GM19395 (cell line): ENCODE results near the gene NOP10.
"Not testable (repeated sequence)": the region's sequence is repeated elsewhere in the genome, so short reads cannot be mapped to it uniquely, and the experiment has no call there.

Experiments used
- ATAC-seq: cut with Tn5 transposase; IDR thresholded peaks from one replicate; pipeline ENCODE4 v1.9.1; 2021; ENCODE audit warnings: mild to moderate bottlenecking, moderate library complexity; ENCODE audit not compliant: unreplicated experiment

The NOP10 gene

DNA sequence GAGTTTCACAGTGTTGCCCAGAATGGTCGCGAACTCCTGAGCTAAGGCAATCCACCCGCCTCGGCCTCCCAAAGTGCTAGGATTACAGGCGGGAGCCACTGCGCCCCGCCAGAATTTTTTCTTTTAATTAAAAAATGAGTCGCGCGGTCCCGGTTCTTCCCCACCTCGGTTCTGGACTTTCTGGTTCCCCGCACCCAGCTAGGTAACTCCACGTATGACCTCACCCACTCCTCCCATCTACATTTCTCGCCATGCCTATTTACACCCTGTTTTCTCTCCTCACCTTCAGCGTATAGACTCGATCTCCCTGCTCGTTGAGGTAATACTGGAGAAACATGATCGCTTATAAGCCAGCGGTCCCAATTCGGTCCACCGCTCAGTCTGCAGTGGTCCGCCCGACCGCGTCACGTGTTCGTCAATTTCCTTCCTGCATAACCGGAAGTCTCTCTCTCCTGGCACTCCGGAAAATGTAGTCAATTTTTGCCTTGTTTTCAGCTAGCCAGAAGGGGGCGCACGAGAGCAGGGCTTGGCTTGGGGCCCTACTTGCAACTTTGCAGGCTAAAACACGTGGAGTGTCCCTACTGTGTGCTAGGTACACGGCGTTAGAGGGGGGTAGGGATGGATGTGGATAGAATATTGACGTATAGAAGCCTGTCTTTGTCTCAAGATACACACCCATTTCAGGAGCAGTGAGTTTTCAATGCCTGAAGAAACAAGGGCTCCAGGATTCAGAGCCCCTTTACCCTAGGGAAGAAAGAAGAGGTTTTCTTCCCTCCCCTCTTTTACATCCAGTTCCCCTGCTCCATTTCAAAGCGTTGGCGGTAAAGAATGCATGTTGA, at the start of gene NOP10, which contains the start of gene NUTM1:
TSS of gene NOP10 (minus strand) at position 400 of the 839 bp plus-strand sequence. CDS start at position 337, 63 bp downstream.
TSS of gene NUTM1 (plus strand) at position 579 of the 839 bp plus-strand sequence. CDS start 382 bp downstream, outside the sequence.
- peak; percentile 90 for ATAC-seq

DNA sequence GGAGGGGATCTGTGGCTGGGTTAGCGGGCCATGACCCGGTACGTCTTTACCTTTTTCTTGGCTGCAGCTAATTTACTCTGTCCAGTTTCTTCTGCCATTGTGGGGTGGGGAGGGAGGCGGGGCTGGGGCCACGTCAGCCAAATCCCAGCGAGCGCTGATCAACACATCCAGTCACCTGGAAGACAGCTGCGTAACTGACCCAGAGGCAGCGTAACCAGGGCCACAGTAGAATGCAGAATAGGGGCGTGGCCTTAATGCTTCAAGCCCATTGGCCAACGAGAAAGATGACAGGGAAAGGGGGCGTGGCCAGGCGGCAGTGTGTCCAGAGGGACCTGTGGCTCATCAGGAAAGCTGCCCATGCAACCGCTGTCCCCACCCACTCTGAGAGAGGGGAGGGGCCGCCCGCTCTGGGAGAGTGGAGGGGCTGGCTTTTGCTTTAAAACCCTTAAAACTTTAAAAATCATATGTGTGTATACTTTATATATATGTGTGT, 46.7 kb upstream of the NOP10 start:
- not testable (repeated sequence) for ATAC-seq

DNA sequence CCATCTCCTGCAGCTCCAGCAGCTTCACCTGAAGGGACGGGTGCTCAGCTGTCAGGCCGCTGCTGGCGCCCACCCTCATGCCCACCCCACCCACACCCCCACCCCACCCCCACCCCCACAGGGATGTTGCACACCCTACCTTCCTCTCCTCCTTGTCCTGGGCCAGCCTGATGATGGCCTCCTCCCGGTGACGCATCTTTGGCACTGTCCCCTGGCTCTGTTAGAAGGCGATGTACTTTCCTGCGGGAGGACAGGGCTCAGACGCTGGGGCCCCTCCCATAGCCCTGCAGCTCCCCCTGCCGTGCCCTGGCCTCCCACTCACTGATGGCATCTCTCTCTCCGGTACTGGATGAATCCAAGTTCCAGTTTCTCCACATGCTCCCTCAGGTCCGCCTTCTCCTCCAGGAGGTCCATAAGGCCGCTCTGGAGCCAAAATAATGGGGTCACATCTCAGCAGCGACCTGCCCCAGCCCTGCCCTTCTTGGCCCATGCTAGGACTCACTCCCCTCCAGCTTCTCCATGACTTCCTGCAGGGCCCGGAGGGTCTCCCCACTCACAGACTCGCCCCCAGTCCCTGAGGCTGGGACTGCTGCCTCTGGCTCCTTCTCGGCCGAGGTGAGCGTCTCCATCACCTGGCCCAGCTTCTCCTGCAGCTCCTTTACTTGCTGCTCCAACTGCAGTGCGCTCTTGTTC, 39.0 kb upstream of the NOP10 start:
- not testable (repeated sequence) for ATAC-seq

DNA sequence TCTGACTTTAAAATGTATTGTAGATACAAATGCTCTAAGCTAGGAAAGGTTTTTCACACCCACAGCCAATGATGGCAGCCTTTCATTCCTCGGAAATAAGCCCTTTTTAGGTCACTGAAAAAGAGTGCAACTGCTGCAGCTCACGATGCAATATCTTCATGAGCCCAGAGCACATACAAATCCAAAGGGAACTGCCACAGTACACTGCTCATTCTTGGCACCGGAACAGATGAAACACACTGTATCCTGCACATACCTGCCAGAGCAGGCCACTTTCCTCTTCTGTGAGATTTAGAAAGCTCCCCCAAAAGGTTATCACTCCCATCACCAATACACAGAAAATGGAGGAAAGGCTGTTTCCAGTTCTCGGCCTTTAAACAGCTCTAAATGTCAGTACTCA, 37.6 kb upstream of the NOP10 start:
- ATAC-seq: not testable (repeated sequence)

DNA sequence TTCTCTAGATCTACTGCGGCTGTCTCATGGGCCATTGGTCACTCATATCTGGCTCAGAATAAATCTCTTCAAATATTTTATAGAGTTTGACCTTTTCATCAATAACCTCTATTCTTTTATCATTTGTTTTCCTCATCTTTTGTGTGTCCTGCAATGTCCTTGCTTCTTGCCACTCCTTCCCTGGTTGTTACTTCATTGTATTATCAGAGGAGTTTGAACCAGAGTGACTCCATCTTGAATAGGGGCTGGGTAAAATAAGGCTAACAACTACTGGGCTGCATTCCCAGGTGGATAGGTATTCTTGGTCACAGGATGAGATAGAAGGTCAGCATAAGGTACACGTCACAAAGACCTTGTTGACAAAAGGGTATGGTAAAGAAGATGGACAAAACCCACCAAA, 33.9 kb upstream of the NOP10 start:
- no peak for ATAC-seq

DNA sequence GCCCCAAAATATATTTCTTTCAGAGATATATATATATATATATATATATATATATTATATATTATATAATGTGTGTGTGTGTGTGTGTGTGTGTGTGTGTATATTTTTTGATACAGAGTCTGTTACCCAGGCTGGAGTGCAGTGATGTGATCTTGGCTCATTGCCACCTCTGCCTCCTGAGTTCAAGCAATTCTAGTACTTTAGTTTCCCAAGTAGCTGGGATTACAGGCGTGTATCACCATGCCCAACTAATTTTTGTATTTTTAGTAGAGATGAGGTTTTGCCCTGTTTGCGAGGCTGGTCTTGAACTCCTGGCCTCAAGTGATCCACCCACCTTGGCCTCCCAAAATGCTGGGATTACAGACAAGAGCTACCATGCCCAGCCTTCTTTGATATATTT, 32.6 kb upstream of the NOP10 start:
- not testable (repeated sequence) for ATAC-seq

DNA sequence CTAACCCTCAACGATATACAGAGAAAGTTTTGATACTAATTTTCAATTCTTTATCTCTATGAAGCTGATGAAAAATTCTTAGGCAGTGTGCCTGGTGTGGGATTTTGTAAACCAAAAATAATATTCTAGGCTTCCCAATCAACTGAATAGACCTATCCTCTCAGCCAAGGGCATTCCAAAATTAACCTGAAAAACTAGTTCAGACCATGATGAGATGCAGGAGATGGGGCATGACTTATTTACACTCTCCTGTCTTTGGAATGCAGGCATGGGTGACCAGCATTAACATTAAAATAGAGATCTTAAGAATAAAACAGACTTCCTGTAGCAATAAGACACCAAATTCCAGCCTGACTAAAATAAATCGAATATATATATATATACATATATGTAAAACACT, 31.9 kb upstream of the NOP10 start:
- ATAC-seq: no peak

DNA sequence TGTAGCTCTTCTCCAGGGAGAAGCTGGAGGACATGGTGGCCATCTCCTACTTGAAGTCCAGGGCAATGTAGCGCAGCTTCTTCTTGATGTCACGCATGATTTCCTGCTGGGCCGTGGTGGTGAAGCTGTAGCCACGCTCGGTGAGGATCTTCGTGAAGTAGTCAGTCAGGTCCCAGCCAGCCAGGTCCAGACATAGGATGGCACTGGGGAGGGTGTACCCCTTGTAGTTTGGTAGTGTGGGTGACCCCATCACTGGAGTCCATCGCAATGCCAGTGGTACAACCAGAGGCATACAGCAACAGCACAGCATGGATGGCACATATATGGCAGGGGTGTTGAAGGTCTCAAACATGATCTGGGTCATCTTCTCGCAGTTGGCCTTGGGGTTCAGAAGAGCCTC, 31.0 kb upstream of the NOP10 start:
- no peak for ATAC-seq

DNA sequence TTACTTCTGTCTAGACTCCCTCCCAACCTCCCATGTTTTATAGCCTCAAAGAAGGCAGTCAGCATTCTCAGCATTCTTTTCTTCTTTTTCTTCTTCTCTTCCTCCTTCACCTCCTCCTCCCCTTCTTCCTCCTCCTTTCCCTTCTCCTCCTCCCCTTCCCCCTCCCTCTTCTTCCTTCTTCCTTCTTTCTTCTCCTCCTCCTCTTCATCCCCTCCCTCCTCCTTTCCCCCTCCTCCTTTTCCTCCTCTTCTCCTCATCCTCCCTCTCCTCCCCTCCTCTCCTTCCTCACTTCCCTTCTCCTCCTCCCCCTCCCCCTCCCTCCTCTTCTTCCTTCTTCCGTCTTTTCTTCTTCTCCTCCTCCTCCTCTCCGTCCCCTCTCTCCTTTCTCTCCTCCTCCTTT, 27.7 kb upstream of the NOP10 start:
- ATAC-seq: no peak

DNA sequence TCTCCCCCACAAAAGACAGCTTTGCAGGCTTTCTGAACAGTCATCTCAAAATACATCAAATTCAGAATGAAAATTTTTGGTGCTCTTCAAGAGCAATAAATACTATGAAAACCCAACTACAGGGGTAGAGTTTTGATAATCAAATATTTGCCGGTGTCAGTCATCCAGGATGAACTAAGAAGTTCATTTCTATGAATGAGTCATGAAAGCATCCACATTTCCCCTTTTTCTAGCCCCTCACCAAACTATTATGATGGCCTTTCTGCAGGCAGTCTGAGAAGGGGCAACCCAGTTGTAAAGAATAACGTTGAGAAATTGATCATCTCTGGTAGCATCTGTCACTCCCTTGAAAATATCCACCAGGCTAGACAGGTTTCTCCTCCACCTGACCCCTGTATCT, 27.2 kb upstream of the NOP10 start:
- no peak for ATAC-seq

DNA sequence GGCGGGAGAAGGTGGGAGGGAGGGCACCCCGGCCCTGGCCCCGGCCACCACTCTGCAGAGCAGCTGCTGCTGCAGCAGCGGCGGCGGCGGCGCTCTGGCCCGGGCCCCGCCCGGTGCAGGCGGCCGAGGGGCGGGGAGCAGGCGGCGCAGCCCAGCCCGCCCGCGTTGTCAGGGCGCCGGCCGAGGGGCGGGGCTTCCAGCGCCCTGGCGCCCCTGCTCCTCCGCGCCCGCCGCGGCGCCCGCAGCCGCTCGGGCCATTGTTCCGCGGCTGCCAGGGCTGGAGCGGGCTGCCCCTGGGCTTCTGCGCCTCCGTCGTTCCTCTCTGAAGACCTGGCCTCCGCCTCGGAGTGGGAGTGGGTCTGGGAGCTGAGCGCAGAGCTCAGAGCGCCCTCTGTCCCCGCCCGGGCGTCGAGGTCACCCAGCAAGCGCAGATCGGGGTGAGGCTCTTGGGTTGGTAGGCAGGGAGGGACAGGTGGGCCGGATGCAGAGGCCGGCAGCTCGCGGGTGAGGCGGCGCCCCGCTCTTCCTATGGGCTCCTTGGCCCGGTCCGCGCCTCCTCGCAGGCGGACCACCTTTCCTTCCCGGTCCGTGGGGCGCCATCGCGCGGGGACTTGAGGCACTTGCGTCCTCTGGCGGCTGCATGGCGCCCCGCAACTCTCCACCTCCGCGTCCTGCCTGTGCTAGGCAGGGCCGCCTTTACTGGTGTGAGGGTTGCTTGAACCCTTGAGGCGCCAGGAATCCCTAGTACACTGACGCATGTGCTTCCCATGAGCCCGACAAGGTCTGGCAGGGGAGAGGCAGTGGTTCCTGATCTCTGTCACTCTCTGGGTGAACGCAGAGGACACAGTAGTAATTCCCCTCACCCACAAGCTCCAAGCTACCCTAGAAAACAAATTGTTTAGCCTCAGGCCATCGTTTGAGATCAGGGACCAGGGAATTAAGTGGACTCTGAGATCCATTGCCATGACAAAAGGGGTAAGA, 24.5 kb upstream of the NOP10 start, which contains the start of gene LPCAT4:
TSS of gene LPCAT4 (minus strand) at position 96 of the 981 bp plus-strand sequence. CDS start 96 bp downstream, outside the sequence.
- ATAC-seq: peak; percentile 71

DNA sequence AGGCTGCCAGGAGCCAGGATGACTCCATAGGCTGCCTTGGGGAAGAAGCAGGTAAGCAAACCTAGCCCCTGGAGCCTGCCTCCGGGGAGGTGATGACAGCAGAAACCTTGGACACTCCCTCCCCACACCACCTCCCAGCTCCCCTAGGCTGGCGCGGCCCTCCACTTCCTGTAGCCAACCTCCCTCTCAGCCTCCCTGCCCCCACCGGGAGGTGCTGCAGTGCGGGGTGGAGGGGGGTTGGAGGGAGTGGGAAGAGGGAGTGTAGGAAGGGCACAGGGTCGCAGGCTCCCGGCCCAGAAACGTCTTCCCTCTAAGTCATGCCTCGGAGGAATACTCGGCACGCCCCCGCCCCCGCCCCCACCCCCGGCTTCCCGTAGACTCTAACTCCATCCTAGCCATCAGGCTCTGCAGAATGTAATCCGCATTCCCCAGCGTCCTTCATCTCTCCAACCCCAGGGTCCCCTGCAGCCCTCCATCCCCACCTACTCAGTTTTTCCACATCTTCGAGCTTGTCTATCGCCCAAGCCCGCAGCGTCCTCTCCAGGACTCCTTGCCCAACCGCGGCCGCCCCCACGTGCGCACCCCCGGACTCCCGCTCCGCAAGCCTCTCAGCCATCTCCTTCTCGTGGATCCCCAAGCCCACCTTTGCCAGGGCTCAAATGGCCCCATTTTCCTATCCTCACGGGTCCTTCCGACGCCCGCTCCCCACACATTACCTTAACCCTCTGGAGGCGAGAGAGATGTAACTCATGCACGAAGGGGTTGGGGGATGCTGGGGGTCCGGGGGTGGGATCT, 23.5 kb upstream of the NOP10 start:
- no peak for ATAC-seq

DNA sequence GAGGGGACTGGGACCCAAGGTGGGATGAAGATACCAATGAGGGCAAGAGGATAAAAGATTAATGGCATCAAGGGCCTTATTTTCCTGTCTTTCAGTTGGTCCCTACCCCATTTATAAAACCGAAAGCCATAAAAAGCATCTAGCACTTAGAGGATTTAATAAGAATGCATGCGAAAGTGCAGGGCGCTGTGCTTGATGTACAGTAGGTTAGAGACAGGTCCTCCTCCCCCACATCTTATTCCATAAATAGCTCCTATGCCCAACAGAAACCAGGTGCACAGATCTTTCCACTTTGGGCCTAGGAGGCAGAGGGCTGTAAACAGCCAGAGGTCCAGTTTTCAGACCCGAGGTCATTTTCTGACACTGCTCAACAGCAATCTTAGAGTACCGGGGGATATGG, 22.9 kb upstream of the NOP10 start:
- ATAC-seq: no peak

DNA sequence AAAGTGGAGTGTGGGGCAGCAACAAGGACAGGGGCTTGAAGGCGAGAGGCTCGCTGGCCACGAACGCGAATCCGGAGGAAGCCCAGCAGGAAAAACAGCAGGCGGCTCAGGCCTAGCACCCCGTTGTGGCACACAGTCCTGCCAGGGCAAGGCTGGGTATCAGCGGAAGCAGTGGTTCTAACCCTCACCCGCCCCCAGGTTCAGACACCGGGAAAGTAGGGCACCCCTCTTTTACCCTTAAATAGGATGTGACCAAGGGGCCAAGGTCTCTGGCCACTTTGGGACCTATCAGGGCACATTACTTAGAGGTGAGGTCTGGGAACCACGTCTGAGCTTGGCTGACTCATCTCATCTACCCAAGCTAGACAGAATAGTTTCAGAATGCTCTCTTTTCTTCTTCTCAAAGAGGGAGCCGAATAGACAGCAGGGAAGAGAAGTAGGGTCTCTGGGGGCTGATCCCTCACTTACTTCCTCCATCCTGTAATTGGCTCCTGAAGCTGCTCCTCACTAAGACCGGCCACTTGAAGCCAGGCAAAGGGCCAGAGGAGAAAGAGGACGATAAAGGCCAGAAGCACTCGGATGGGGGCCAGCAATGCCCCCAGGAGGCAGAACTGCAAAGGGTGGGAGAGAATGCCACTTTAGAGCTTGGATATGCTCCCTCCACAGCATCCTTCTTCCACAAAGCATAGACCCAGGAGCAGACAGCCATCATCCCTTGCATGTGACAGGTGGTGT, 22.3 kb upstream of the NOP10 start:
- ATAC-seq: no peak

DNA sequence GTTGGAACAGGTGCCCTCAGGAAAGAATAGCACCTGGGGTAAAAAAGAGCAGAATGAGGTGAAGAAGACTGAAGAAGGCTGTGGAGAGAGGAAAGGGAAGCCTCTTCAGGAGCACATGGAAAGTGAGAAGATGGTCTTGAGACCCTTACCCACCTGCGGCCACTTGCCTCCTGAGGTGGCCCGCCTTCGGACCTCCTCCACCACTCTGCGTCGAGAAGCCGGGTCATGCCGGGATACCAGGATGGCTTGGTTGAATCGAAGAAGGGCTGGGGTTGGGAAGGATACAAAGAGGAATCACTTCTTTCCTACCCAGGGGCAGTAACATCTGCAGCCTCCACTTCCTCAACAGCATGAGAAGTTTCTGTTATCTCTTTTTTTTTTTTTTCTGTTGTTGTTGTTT, 21.1 kb upstream of the NOP10 start:
- no peak for ATAC-seq

DNA sequence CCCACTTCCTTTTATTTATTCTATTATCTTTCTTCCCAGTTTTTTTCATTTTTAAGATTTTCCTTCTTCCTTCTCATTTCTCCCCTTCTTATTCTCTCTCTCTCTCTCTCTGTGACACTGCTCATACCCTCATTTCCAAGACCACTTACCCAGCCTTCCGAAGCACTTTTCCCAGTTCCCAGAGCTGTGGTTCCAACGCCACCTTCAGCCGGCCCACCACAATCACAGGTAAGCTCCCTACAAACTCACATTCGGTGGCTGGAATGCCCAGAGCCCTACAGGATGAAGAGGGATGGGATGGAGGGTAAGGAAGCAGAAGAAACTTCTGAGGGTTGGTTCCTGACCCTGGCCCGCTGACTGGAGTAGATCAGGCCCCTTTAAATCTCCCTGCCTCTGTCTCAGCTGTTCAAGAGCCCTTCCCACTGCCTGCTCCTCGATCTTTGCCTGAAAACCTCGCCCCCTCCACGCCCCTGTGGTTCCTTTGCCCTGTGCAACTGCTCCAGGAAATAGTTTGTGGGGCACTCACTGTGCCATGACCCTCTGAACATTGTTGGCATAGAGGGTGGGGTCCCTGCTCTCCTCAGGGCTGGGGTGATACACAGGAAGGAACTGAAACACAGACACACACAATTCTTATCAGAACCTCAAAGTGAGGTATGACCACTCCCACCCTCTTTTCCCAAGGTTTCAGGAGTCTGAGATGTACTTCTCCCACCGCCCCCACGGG, 19.3 kb upstream of the NOP10 start:
- ATAC-seq: no peak

DNA sequence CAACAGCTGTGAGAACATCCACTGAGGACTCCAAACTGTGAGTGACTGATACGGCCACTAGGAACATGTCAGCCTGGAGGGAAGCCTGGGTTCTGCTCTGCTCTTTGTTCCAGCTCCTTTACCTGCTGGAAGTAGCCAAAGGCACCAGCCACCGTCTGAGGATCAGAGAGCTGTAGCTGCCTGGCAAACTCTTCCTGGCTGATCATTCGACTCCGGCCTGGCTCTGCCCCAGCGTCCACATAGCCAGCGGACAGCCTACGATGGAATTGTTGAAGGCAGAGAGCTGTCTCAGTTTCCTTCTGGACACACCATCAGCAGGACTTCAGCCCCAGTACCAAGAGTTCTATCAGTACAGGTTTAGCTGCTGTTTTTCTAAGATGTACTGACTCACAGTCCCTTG, 18.3 kb upstream of the NOP10 start:
- no peak for ATAC-seq

DNA sequence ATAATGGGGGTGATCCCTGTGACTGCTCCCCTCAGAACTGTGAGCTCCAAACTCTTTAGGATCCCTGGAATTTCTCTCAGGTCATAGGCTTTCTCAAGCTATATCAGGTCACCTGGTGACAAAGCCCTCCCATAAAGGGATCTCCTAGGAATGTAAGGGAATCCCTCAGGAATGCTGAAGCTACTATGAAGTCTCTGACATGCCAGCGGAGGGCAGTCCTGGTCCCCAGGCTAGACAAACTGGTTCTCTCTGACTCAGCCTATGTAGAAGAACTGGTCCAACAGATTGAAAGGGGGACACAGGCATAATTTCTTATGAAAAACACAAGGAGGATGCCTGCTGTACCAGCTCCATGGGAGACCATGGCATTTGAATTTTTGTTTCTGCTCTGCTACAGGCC, 17.4 kb upstream of the NOP10 start:
- no peak for ATAC-seq
